GM13977 (cell line): ENCODE results near the gene ARAF.

ENCODE experiments used
- DNase-seq: peaks from one replicate; pipeline ENCODE4 v3.0.0; 2012; ENCODE audit warnings: low spot score
- CTCF ChIP-seq: IDR thresholded peaks from 2 replicates; pipeline ENCODE4 v1.5.1; 2012; ENCODE audit warnings: mild to moderate bottlenecking, control low read depth; ENCODE audit not compliant: insufficient read depth; ENCODE audit errors: extremely low read depth, missing control alignments
- in situ Hi-C: fragments of 300-500 bp; cut with MboI; formaldehyde crosslinking; loops from one replicate; pipeline ENCODE4 v1.12.0; 2022; ENCODE audit warnings: low sequenced_read_pairs, low pct_unique_long_range_greater_than_20kb, mixed read lengths, inconsistent platforms; ENCODE audit not compliant: unreplicated experiment

The ARAF gene

GRCh38 chrX:47584714-47585113, 23.7 kb downstream of the ARAF start:
- in situ Hi-C loops = no loop called here
- no peak for TF ChIP-seq CTCF
- DNase-seq = no peak

- TF ChIP-seq CTCF = no peak
- in situ Hi-C loops = no loop called here
- no peak for DNase-seq
Observed at GRCh38 chrX:47585273-47585672, 24.3 kb downstream of the ARAF start.

- in situ Hi-C loops = no loop called here
- DNase-seq = no peak
- no peak for TF ChIP-seq CTCF
Observed at GRCh38 chrX:47586043-47586787, 25.2 kb downstream of the ARAF start.

- no peak for DNase-seq
- in situ Hi-C loops = no loop called here
- TF ChIP-seq CTCF = no peak
Observed at GRCh38 chrX:47587091-47587891, 26.3 kb downstream of the ARAF start.

- in situ Hi-C loops = no loop called here
- TF ChIP-seq CTCF = no peak
- no peak for DNase-seq
Observed at GRCh38 chrX:47587906-47588735, 27.1 kb downstream of the ARAF start.

- in situ Hi-C loops = no loop called here
- DNase-seq = no peak
- no peak for TF ChIP-seq CTCF
Observed at GRCh38 chrX:47590984-47591383, 30.0 kb downstream of the ARAF start.
